Parathyroid adenoma (tissue), 2 donors: ENCODE data around the gene CAMK2G.
"Not testable (repeated sequence)": the region's sequence is repeated elsewhere in the genome, so short reads cannot be mapped to it uniquely, and the experiment has no call there.

Experiments used
- H2AFZ ChIP-seq: fragments of 300-600 bp; sonication (generic); one replicate; pipeline ENCODE4 v1.7.0; 2017; ENCODE audit warnings: antibody characterized with exemption, mild to moderate bottlenecking
- H3K27ac ChIP-seq: fragments of 300-600 bp; sonication (generic); one replicate; pipeline ENCODE4 v1.7.0; 2017
- H3K27me3 ChIP-seq: fragments of 300-600 bp; sonication (generic); one replicate; pipeline ENCODE4 v1.7.0; 2017; ENCODE audit warnings: low read length; ENCODE audit not compliant: control insufficient read depth, insufficient read depth
- H3K36me3 ChIP-seq: fragments of 300-600 bp; sonication (generic); one replicate; pipeline ENCODE4 v1.7.0; 2017; ENCODE audit warnings: low read length; ENCODE audit not compliant: control insufficient read depth, insufficient read depth
- H3K4me1 ChIP-seq: fragments of 300-600 bp; sonication (generic); one replicate; pipeline ENCODE4 v1.7.0; 2017; ENCODE audit warnings: control low read depth
- H3K4me2 ChIP-seq: fragments of 300-600 bp; sonication (generic); one replicate; pipeline ENCODE4 v1.7.0; 2017; ENCODE audit warnings: low read length
- H3K4me3 ChIP-seq: fragments of 300-600 bp; sonication (generic); one replicate; pipeline ENCODE4 v1.7.0; 2017; ENCODE audit warnings: low read depth, low read length
- H3K79me2 ChIP-seq: fragments of 300-600 bp; sonication (generic); one replicate; pipeline ENCODE4 v1.7.0; 2017; ENCODE audit warnings: control low read depth
- H3K9ac ChIP-seq: fragments of 300-600 bp; sonication (generic); one replicate; pipeline ENCODE4 v1.7.0; 2017; ENCODE audit warnings: mild to moderate bottlenecking
- H3K9me3 ChIP-seq: fragments of 300-600 bp; sonication (generic); one replicate; pipeline ENCODE4 v1.7.0; 2017; ENCODE audit warnings: low read length; ENCODE audit not compliant: control insufficient read depth
- CTCF ChIP-seq: fragments of 300-600 bp; sonication (generic); IDR thresholded peaks from one replicate; pipeline ENCODE4 v1.7.0; 2017; ENCODE audit warnings: antibody characterized with exemption, mild to moderate bottlenecking
- donor health status: primary hyperparathyroidism.

Gene CAMK2G

GRCh38 chr10:73836427-73836980, 37.9 kb downstream of the CAMK2G start:
- Histone ChIP-seq H3K27ac (no peak overlapping the region), H3K4me2 (no peak overlapping the region), H3K4me1 (no peaks in the 10 kb centered on the region), H3K9me3 (no peaks in the 10 kb centered on the region), H3K27me3 (no peaks in the 10 kb centered on the region), H3K79me2 (no peaks in the 10 kb centered on the region), H2AFZ (no peak overlapping the region), H3K4me3 (no peak overlapping the region), H3K9ac (no peak overlapping the region), H3K36me3 (no peaks in the 10 kb centered on the region)
- no peak for TF ChIP-seq CTCF

- H3K4me2 ChIP-seq, H3K36me3 ChIP-seq, H3K79me2 ChIP-seq, H3K9ac ChIP-seq, H3K4me1 ChIP-seq, H2AFZ ChIP-seq, H3K4me3 ChIP-seq, H3K27ac ChIP-seq, H3K27me3 ChIP-seq, H3K9me3 ChIP-seq: not testable (repeated sequence)
These were observed 45.3 kb downstream of the CAMK2G start for GRCh38 chr10:73829090-73829489.

- H3K9me3 ChIP-seq: no peaks in the 10 kb centered on the region
- TF ChIP-seq CTCF: no peak
- H3K4me1 ChIP-seq: no peaks in the 10 kb centered on the region
- no peaks in the 10 kb centered on the region for H3K36me3 ChIP-seq
- no peak overlapping the region for H3K4me2 ChIP-seq
- no peak overlapping the region for H3K27ac ChIP-seq
- no peak overlapping the region for H2AFZ ChIP-seq
- no peak overlapping the region for H3K4me3 ChIP-seq
- H3K79me2 ChIP-seq: no peaks in the 10 kb centered on the region
- no peaks in the 10 kb centered on the region for H3K27me3 ChIP-seq
- no peak overlapping the region for H3K9ac ChIP-seq
These were observed 46.2 kb downstream of the CAMK2G start for GRCh38 chr10:73828161-73828560.

- TF ChIP-seq CTCF: no peak
- Histone ChIP-seq H3K27ac (no peak overlapping the region), H3K36me3 (no peaks in the 10 kb centered on the region), H3K27me3 (no peaks in the 10 kb centered on the region), H3K4me2 (no peak overlapping the region), H3K9ac (no peak overlapping the region), H3K4me1 (no peaks in the 10 kb centered on the region), H2AFZ (no peak overlapping the region), H3K79me2 (no peaks in the 10 kb centered on the region), H3K4me3 (no peak overlapping the region), H3K9me3 (no peaks in the 10 kb centered on the region)
These were observed 46.8 kb downstream of the CAMK2G start for GRCh38 chr10:73827346-73828089.

GRCh38 chr10:73824146-73824725, 50.1 kb downstream of the CAMK2G start:
- no peaks in the 10 kb centered on the region for H3K4me1 ChIP-seq
- H3K79me2 ChIP-seq: no peaks in the 10 kb centered on the region
- no peaks in the 10 kb centered on the region for H3K36me3 ChIP-seq
- H3K4me3 ChIP-seq: no peak overlapping the region
- no peak overlapping the region for H3K27ac ChIP-seq
- no peak overlapping the region for H3K4me2 ChIP-seq
- no peak overlapping the region for H3K9ac ChIP-seq
- no peaks in the 10 kb centered on the region for H3K27me3 ChIP-seq
- TF ChIP-seq CTCF: no peak
- no peak overlapping the region for H2AFZ ChIP-seq
- no peaks in the 10 kb centered on the region for H3K9me3 ChIP-seq
